ENCODE results near the gene TCIRG1. TPM values are rescaled to one million over a fixed set of nuclear protein-coding genes. Genes with fewer than 3 reads are reported as not detected.
A peak's percentile ranks its signal among the peaks of the same experiment; 100 is the strongest.

Gene TCIRG1
- total and polyA plus RNA-seq, 2 of the 13 experiments (the other 11 are each of a cell fraction or from before 2014, with no cell fraction given): 48.0 to 69.6 TPM

GRCh38 chr11:68036717-68037239, 2.0 kb upstream of the TCIRG1 start:
- intact Hi-C loops (cut with micrococcal nuclease; ENCODE audit: unreplicated experiment) (no loop called here), in situ Hi-C loops (cut with HindIII; ENCODE audit: extremely low pct_ligation_motif_present, low pct_unique_long_range_greater_than_20kb) (no loop called here)
- Histone ChIP-seq H3K9me3 (ENCODE audit: low read length) (no peaks in the 10 kb centered on the region), H3K4me2 (ENCODE audit: low read depth, low read length) (peak overlapping the region; percentile 99; the same call in 1 of the 2 replicates), H3K36me3 (replicated peaks in 1 of 2; ENCODE audit: control insufficient read depth in 1 of 2, insufficient read depth in 2 of 2, low read length in 2 of 2) (peaks cover 10 to 16% of the 10 kb centered on the region in 2 experiments; a peak in 3 of 5 replicates), H3K4me3 (replicated peaks in 1 of 3; ENCODE audit: insufficient read depth in 1 of 3, low read depth in 2 of 3, low read length in 3 of 3) (no peak overlapping the region), H2AFZ (ENCODE audit: low read length) (no peak overlapping the region), H3K79me2 (ENCODE audit: insufficient read depth, low read length) (peaks cover 25% of the 10 kb centered on the region), H4K20me1 (ENCODE audit: insufficient read depth, low read length) (no peaks in the 10 kb centered on the region), H3K4me1 (ENCODE audit: insufficient read depth, low read length) (peaks cover 38% of the 10 kb centered on the region), H3K27ac (ENCODE audit: extremely low read length, insufficient read depth, low read length) (peak overlapping the region; percentile 95), H3K9ac (ENCODE audit: insufficient read depth, low read depth, low read length) (peak overlapping the region; percentile 92), H3K27me3 (ENCODE audit: control insufficient read depth in 1 of 2, insufficient read depth in 2 of 2, low read length in 2 of 2) (no peaks in the 10 kb centered on the region)
- FAIRE-seq: no peak
- CTCF ChIA-PET (ENCODE audit: low intra/inter-chr PET ratio, low total read pairs): no interaction called here
- no peak for ATAC-seq
- BruUV-seq (replicated peaks): no TSS peak
- no peak for DNase-seq (ENCODE audit: low spot score)
- POLR2A ChIA-PET: interaction anchor here (1.2 to 3.0 kb wide), 10 partner anchors 8 to 180 kb away, joined by 3 to 17 read pairs (median 12); partner anchors contain the start of gene ALDH3B1
- TF ChIP-seq SP2 (CRISPR knock-in tag; IDR thresholded peaks at IDR 0.05): 0 out of 2 replicates have a peak, but pooled peaks have one; percentile 37
- no peak for TF ChIP-seq ZNF18 (CRISPR knock-in tag; IDR thresholded peaks at IDR 0.05; ENCODE audit: insufficient replicate concordance)
- TF ChIP-seq MATR3 (CRISPR knock-in tag; IDR thresholded peaks at IDR 0.05): no peak
- peak; percentile 66 for TF ChIP-seq AGO2 (optimal IDR thresholded peaks at IDR 0.05; ENCODE audit: low read depth, low read length)
- no peak for TF ChIP-seq ZBTB38 (CRISPR knock-in tag; IDR thresholded peaks at IDR 0.05)
- no peak for TF ChIP-seq ZNF414 (CRISPR knock-in tag; IDR thresholded peaks at IDR 0.05)
- no peak for TF ChIP-seq ZNF839 (CRISPR knock-in tag; IDR thresholded peaks at IDR 0.05; ENCODE audit: borderline replicate concordance)
- TF ChIP-seq MXD1 (CRISPR knock-in tag; IDR thresholded peaks at IDR 0.05): 0 out of 2 replicates have a peak, but pooled peaks have one; percentile 28
- TF ChIP-seq MTA1 (CRISPR knock-in tag; IDR thresholded peaks at IDR 0.05; ENCODE audit: borderline replicate concordance): peak; percentile 47; the same call in 1 of the 2 replicates
- TF ChIP-seq ZNF777 (CRISPR knock-in tag; IDR thresholded peaks at IDR 0.05): no peak
- TF ChIP-seq ATF7-NPFF (CRISPR knock-in tag; IDR thresholded peaks at IDR 0.05; ENCODE audit: low read depth): 0 out of 2 replicates have a peak, but pooled peaks have one; percentile 31
- peak; percentile 3; the same call in 1 of the 2 replicates for TF ChIP-seq ZFX (CRISPR knock-in tag; IDR thresholded peaks at IDR 0.05; ENCODE audit: low read depth)
- peak; percentile 24; the same call in 1 of the 2 replicates for TF ChIP-seq ZNF891 (CRISPR knock-in tag; IDR thresholded peaks at IDR 0.05)
- peak; percentile 56 for TF ChIP-seq ZNF687 (CRISPR knock-in tag; IDR thresholded peaks at IDR 0.05)
- 0 out of 2 replicates have a peak, but pooled peaks have one; percentile 16 for TF ChIP-seq KMT2A (CRISPR knock-in tag; IDR thresholded peaks at IDR 0.05)
- TF ChIP-seq ZNF24 (IDR thresholded peaks at IDR 0.05): no peak
- WGBS (ENCODE audit: low lambda C conversion rate): 77% methylated on average over 12 of the region's 14 CpGs

All from HepG2 (cell line).